ENCODE results near the gene MICOS13.

The MICOS13 gene
- long read RNA-seq, donor 1, transcript C19orf70-201 (4 exons, 896 nt), result major isoform, 133 of 188 reads
- long read RNA-seq, donor 1, transcript C19orf70-205 (2 exons, 773 nt), result minor isoform, 7 of 188 reads
- long read RNA-seq, donor 1, partial matches to known transcripts, result 46 of 188 reads
- long read RNA-seq, donor 1, other reads (novel, unspliced or antisense), result 0 of 188 reads
- long read RNA-seq, donor 2, transcript C19orf70-201 (4 exons, 896 nt), result major isoform, 80 of 113 reads
- long read RNA-seq, donor 2, partial matches to known transcripts, result 29 of 113 reads
- long read RNA-seq, donor 2, other reads (novel, unspliced or antisense), result 0 of 113 reads
- long read RNA-seq, donor 3, transcript C19orf70-201 (4 exons, 896 nt), result major isoform, 33 of 48 reads
- long read RNA-seq, donor 3, partial matches to known transcripts, result 14 of 48 reads
- long read RNA-seq, donor 3, other reads (novel, unspliced or antisense), result 0 of 48 reads
- long read RNA-seq, donor 4, transcript C19orf70-201 (4 exons, 896 nt), result major isoform, 57 of 89 reads
- long read RNA-seq, donor 4, partial matches to known transcripts, result 32 of 89 reads
- long read RNA-seq, donor 4, other reads (novel, unspliced or antisense), result 0 of 89 reads
- long read RNA-seq, donor 5, transcript C19orf70-205 (2 exons, 773 nt), result minor isoform, 6 of 125 reads
- long read RNA-seq, donor 5, transcript C19orf70-201 (4 exons, 896 nt), result major isoform, 94 of 125 reads
- long read RNA-seq, donor 5, partial matches to known transcripts, result 23 of 125 reads
- long read RNA-seq, donor 5, other reads (novel, unspliced or antisense), result 0 of 125 reads
- long read RNA-seq, donor 6, transcript C19orf70-201 (4 exons, 896 nt), result major isoform, 50 of 95 reads
- long read RNA-seq, donor 6, partial matches to known transcripts, result 41 of 95 reads
- long read RNA-seq, donor 6, other reads (novel, unspliced or antisense), result 0 of 95 reads
- long read RNA-seq, donor 7, result 0 reads
- long read RNA-seq, donor 8, transcript C19orf70-201 (4 exons, 896 nt), result major isoform, 81 of 99 reads
- long read RNA-seq, donor 8, partial matches to known transcripts, result 13 of 99 reads
- long read RNA-seq, donor 8, other reads (novel, unspliced or antisense), result 0 of 99 reads

DNA sequence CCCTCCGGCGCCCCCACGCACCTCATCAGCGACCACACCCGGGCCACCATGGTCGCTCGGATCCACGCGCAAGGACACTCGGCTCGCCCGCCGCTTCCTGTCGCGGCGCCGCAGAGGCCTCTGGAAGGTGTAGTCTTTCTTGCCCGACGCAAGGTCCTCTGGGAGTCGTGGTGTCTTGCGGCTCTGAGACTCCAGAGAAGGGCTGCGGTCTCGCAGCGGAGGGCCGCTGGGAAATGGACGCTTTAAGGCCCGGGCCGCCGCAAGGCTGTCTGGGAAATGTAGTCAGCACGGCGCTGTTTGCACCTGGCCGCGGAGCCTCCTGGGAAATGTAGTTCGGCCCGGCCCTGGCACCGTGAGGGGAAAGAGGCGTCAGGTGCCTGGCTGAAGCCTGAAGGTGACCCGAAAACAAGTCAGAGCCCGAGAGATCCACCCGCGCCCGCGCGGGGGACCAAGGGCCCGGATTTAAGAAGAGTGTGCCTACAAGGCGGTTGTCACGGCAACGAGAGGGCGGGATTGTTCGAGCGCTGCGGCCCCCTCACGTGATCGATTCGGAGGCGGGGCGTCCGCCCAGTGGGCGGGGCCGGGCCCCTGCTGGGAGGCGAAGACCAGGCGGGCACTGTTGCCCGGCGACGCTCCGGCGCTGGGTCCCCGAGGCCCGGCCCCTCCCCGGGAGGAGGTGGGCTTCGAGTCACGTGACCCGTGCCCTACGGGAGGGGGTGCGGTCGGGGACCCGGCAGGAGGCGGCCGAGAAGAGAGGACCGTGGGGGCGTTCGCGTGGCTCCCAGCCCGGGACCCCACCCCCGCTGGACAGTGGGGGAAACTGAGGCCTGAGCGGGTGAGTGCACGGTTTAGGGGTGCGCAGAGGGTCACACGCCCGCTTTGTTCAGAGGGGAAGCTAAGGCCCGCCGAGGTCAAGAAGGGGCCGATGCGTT lies at the start of gene MICOS13, which contains the start of gene HSD11B1L:
TSS of gene MICOS13 (minus strand) at position 80 of the 932 bp plus-strand sequence. CDS start at position 50, 30 bp downstream.
TSS of gene HSD11B1L (plus strand) at position 591 of the 932 bp plus-strand sequence. CDS start 3,806 bp downstream, outside the sequence.
- peak; percentile 100 for DNase-seq

DNA sequence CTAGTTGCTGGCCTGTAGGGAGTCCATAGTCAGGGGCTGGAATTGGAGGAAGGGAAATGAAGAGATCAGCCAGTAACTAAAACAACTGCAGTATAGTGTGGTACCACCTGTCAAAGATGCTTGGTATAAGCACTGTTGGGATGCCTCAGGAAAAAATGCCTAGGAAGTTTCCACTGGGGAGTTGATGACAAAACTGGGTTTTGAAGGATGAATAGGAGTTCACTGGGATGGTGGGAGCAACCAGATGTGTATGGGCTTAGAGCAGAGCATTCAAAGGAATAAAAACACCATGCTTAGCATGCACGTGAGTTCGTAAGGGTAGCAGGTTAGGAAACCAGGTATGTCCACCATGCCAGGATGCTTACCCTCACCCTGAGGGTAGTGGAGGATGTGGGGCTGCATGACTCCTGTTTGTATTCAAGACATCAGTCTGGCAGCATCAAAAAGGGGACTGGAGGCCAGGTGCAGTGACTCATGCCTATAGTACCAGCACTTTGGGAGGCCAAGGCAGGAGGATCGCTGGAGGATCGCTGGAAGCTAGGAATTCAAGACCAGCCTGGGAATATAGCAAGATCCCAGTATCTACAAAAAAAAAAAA lies 47.2 kb upstream of the MICOS13 start:
- no peak for DNase-seq

DNA sequence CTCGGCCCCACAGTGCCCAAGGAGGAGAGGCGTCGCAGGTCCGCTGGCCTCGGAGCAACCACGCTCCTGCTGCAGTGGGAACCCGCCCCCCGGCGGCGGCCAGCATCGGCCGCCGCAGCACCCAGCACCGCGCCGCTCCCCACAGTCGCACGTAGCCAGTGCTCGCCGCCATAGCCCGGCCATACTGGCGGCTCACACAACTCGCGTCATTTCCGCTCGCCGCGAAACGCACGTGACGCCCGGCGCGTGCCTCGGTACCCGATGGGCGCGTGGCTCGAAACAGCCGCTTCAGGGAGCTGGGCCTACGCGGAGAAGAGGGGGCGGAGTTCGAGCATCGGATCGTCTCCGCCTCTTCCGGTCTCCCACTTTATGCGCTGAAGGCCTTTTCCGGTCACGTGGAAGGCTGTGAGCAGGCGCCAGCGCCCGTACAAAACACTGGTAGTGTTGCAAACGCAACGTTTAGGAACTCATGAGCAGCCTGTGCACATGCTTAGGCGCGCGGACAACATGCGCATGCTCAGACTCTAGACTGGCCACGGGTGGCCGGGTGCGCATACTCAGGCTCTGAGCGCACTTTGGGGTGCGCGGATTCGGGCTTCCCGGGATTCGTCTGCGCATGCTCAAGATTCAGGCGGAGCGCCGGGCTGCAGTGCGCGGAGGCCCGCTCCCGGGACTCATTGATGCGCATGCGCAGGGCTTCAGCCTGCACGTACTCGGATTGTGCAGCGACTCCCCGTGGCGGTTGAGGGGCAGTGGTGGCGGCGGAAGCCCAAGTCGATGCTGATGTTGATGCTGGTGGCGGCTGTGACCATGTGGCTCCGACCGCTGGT lies 39.9 kb upstream of the MICOS13 start, which contains the start of the genes CATSPERD and LONP1:
TSS of gene CATSPERD (plus strand) at position 677 of the 830 bp plus-strand sequence. CDS start at position 778, 101 bp downstream.
TSS of gene LONP1 (minus strand) at position 186 of the 830 bp plus-strand sequence. CDS start at position 172, 14 bp downstream.
- peak; percentile 100 for DNase-seq

GRCh38 chr19:5719274-5719960 lies 39.1 kb upstream of the MICOS13 start:
- peak; percentile 33 for DNase-seq

DNA sequence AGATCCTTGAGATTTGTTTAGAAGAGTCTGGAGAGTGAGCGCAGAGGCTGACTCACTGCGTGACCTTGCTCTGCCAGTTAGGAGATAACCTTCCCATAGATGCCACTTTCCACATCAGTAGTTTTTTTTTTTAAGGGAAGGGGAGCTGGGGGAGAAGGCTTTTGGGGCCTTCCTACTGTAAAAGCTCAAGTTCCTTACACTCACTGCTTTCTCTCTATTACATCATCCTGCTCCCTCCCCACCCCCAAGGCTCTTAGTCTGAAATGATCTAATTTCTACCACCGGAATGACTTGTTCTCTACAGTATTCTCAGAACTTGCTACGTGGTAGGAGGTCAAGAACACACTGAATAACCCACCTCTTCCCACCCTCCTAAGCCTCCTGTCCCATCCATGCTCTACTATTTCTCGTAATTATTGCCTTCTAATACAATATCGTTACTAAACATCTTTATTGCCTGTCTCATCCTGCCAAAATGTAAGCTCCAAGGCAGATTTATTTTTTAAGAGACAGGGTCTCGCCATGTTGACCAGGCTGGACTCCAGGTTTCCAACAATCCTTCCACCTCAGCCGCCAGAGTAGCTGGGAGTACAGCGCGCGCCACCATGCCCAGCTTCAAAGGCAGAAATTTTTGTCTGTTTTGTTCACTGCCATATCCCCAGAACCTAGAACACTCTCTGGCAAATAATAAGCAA lies 38.4 kb upstream of the MICOS13 start:
- no peak for DNase-seq

DNA sequence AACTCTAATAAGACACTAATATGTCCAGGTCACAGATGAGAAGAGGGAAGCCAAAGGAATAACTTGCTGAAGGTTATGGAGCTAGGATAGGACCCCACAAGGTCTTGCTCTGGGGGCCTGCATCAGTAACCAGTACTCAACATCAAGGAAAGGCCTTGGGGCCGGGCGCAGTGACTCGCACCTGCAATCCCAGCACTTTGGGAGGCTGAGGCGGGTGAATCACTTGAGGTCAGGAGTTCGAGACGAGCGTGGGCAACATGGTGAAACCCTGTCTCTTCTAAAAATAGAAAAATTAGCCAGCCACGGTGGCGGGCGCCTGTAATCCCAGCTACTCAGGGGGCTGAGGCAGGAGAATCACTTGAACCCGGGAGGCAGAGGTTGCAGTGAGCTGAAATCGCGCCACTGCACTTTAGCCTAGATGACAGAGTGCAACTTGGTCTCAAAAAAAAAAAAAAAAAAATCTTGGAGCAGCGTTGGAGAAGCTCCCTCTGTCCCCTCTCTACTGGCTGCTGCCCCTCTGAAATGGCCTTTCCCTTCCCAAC lies 37.8 kb upstream of the MICOS13 start:
- DNase-seq, result no peak

GRCh38 chr19:5717215-5717935 lies 37.1 kb upstream of the MICOS13 start:
- DNase-seq, result no peak

GRCh38 chr19:5714816-5715215 lies 34.5 kb upstream of the MICOS13 start:
- no peak for DNase-seq

- DNase-seq, result no peak
Measured at GRCh38 chr19:5713228-5713627, 32.9 kb upstream of the MICOS13 start.

GRCh38 chr19:5711713-5712161 lies 31.4 kb upstream of the MICOS13 start:
- no peak for DNase-seq

- no peak for DNase-seq
Measured at GRCh38 chr19:5711025-5711424, 30.7 kb upstream of the MICOS13 start.

DNA sequence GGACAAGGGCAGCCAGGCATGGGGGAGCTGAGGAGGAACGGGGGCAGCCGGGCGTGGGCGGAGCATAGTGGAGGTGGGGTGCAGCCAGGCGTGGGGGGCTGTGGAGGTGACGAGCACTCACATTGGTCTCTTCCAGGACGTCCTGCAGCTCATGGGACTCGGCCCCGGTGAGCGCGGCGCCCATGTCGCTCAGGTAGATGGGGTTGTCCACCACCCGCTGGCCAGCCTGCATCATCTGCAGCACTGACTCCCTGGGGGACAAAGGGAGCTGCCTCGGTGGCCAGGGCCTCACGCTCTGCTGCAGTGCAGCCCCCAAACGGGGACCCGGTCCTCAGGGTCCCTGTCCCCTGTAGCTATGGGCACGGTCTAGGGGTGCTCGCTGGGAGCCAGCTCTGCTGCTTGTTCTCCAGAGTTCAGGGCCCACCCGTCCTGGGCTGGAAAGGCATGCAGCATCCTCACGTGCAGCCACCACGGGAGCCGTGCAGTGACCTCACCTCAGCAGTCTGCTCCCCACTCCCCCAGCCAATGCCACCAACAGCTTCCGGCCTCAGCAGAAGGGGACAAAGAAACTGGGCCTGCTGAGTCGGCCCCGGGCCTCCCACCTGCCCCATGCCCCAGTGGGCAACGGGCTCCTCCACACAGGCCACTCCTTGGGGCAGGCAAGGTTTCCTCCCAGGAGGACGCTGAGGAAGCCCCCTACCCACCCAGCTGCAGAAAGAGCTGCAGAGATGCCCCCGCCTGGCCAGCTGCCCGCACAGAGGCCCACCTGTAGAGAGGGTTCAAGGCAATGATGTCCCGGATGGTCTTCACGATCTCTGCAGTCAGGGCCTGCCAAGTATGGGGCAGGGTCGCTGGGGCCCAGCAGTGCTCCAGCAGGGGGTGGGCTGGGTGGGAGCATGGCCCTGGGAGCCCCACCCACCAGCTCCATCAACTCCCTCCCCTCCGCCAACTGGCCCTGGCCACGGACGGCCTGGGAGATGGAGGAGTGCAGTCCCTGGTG lies 27.6 kb upstream of the MICOS13 start:
- DNase-seq, result no peak

DNA sequence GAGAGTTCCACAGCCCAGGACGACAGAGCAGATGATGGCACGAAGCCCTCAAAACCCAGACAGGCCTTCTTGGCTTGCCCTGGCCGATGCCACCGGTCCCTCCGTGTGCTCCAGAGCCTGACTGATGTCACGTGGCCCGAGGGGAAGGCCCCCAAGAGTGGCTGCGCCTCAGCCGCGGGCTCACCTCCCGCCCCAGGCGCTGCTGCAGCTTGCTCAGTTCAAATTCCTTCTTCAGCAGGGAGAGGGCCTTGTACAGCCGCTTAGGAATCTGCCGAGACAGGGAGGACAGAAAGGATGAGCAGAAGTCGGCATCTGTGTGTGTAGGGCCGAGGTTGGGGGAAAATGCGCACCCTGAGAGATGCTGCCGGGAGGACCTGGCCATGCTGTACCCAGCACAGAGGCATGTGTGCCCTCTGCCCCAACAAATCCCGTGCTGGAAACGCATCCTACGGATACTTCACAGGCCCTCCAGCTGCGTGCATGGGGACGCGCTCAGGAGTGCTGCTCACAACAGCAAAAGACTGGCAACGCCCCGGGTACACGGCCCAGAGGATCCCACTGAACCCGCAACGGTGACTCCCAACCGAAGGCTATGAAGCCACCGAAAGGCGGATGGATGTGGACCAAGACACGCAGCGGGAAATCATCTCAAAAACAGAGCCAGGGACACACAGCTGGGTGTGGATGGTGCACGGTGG lies 26.7 kb upstream of the MICOS13 start:
- no peak for DNase-seq

DNA sequence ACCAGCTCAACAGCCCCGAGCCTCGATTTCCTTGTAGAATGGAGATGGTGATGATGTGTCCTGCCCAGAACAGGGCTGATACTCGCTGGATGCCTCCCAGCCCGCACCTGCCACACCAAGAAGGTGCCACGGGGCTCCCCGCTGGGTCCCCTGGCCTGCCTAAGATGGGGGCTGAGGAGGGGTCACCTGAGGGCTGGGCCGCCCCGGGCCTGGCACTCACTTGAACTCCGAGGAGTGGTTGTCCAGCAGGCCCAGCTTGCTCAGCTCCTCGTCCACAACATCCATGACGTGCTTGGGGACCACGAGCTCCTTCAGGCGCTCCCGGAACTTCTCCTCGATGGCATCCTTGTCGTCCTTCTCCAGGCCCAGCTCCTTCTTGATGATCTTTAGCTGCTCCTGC lies 25.2 kb upstream of the MICOS13 start:
- DNase-seq, result no peak
